Tibial nerve (tissue), 4 donors: ENCODE results near the gene MYO1C. TPM values are rescaled to one million over a fixed set of nuclear protein-coding genes. Genes with fewer than 3 reads are reported as not detected.

Experiments
- DNase-seq, 2 donors: peaks; one replicate each; pipeline ENCODE4 v3.0.0-alpha.2; 2019; ENCODE audit warnings: low spot score in 2 of 2
- H3K27ac ChIP-seq, 4 donors: fragments of 200-600 bp; sonication (generic) in 3 of 4; one replicate each; pipeline ENCODE4 v1.5.1; 2017 to 2019; ENCODE audit warnings: mild to moderate bottlenecking in 1 of 4
- H3K27me3 ChIP-seq, 2 donors: fragments of 200-600 bp; sonication (generic) in 1 of 2; one replicate each; pipeline versions ENCODE4 v1.5.1 to v1.6.0; 2017 to 2019
- H3K36me3 ChIP-seq, 3 donors: fragments of 200-600 bp; sonication (generic); one replicate each; pipeline ENCODE4 v1.5.1; 2018 to 2019
- H3K4me1 ChIP-seq, 4 donors: fragments of 200-600 bp; sonication (generic) in 3 of 4; one replicate each; pipeline ENCODE4 v1.5.1; 2017 to 2019
- H3K4me3 ChIP-seq, 4 donors: fragments of 200-600 bp; sonication (generic) in 3 of 4; one replicate each; pipeline ENCODE4 v1.5.1; 2017 to 2019; ENCODE audit warnings: mild to moderate bottlenecking in 1 of 4, moderate library complexity in 1 of 4
- H3K9me3 ChIP-seq, 4 donors: fragments of 200-600 bp; sonication (generic) in 3 of 4; one replicate each; pipeline ENCODE4 v1.5.1; 2017 to 2019
- EP300 ChIP-seq, 2 donors: sonication (generic); formaldehyde crosslinking; IDR thresholded peaks; one replicate each; pipeline ENCODE4 v1.6.1; 2017; ENCODE audit warnings: antibody characterized with exemption in 2 of 2, mild to moderate bottlenecking in 1 of 2
- POLR2A ChIP-seq, 2 donors: fragments of 450-650 bp; IDR thresholded peaks; one replicate each; pipeline ENCODE4 v1.6.1; 2017; ENCODE audit warnings: antibody characterized with exemption in 2 of 2, mild to moderate bottlenecking in 2 of 2, moderate library complexity in 2 of 2
- WGBS, 2 donors: methylation state at CpG; one replicate each; pipeline ENCODE4 v1.1.5; 2018; 5-methylcytosine and 5-hydroxymethylcytosine counted together
- total RNA-seq, 4 donors: library from RNA; depleted of rRNA; stranded (reverse); fragments of >200 nt; gene quantifications; one replicate each; pipeline ENCODE4 v1.1.0, GENCODE V29; 2016
- TF ChIP-seq, protein P1 (sequence below), 5 experiments: fragments of 200-600 bp in 3 of 5; fragments of 450-650 bp in 2 of 5; sonication (generic) in 3 of 5; IDR thresholded peaks; one replicate each; pipeline ENCODE4 v1.5.1; 2016 to 2019; ENCODE audit warnings: antibody characterized with exemption in 5 of 5, mild to moderate bottlenecking in 3 of 5, moderate library complexity in 2 of 5

Gene MYO1C
- total RNA-seq, 4 donors from 2014 or later, result 184 to 305 (median 226) TPM

DNA sequence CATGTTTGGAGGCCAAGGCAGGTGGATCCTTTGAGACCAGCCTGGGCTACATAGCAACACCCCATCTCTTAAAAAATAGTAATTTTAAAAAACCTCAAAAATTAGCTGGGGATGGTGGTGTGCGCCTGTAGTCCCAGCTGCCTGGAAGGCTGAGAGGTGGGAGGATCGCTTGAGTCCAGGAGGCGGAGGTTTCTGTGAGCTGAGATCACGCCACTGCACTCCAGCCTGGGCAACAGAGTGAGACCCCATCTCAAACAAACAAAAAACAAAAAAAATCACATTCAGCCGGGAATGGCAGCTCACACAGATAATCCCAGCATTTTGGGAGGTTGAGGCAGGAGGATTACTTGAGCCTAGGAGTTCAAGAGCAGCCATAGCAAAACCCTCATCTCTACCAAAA lies 76.1 kb downstream of the MYO1C start:
- H3K4me1 ChIP-seq, result peaks cover 0 to 19% (median 0%) of the 10 kb centered on the region in 4 donors
- WGBS, 2 donors, result 92 to 99% methylated on average over 5 of the region's 5 CpGs

DNA sequence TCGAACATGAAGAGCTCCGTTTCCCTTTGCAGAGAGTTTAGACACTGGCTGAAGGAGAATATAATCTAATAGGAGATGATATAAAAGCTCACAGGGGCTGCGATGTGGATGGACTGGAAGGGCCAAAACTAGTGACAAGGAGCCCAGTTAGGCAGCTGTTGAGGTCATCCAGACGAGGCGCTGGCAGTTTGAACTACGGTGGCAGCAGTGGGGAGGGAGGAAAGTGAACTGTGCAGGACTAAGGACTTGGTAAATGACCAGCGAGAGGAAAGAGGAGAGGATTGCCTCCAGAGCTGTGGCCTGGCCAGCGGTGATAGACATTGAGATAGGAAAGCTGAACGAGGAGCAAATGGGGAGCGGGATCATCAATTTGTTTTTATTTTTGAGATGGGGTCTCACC lies 77.9 kb downstream of the MYO1C start:
- Histone ChIP-seq H3K9me3 (no peaks in the 10 kb centered on the region), H3K27me3 (no peaks in the 10 kb centered on the region), H3K27ac (no peak overlapping the region), H3K36me3 (peaks cover 0 to 21% (median 0%) of the 10 kb centered on the region in 3 donors), H3K4me3 (no peak overlapping the region), H3K4me1 (peaks cover 0 to 19% (median 0%) of the 10 kb centered on the region in 4 donors)
- TF ChIP-seq, protein P1, sequence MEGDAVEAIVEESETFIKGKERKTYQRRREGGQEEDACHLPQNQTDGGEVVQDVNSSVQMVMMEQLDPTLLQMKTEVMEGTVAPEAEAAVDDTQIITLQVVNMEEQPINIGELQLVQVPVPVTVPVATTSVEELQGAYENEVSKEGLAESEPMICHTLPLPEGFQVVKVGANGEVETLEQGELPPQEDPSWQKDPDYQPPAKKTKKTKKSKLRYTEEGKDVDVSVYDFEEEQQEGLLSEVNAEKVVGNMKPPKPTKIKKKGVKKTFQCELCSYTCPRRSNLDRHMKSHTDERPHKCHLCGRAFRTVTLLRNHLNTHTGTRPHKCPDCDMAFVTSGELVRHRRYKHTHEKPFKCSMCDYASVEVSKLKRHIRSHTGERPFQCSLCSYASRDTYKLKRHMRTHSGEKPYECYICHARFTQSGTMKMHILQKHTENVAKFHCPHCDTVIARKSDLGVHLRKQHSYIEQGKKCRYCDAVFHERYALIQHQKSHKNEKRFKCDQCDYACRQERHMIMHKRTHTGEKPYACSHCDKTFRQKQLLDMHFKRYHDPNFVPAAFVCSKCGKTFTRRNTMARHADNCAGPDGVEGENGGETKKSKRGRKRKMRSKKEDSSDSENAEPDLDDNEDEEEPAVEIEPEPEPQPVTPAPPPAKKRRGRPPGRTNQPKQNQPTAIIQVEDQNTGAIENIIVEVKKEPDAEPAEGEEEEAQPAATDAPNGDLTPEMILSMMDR (IDR thresholded peaks at IDR 0.05), result no peak
- no peak for TF ChIP-seq POLR2A (IDR thresholded peaks at IDR 0.05)
- no peak for TF ChIP-seq EP300 (IDR thresholded peaks at IDR 0.05)
- WGBS, 2 donors, result 74 to 80% methylated on average over 10 of the region's 10 CpGs
- DNase-seq, result no peak

More for the DNA sequence above, 76.1 kb downstream of the MYO1C start:
- H3K27me3 ChIP-seq, result no peaks in the 10 kb centered on the region
- no peaks in the 10 kb centered on the region for H3K9me3 ChIP-seq
- peaks cover 0 to 39% (median 0%) of the 10 kb centered on the region in 3 donors for H3K36me3 ChIP-seq
- DNase-seq, result no peak
- no peak overlapping the region for H3K27ac ChIP-seq
- H3K4me3 ChIP-seq, result no peak overlapping the region
- TF ChIP-seq POLR2A (IDR thresholded peaks at IDR 0.05) (no peak), EP300 (IDR thresholded peaks at IDR 0.05) (no peak)
- TF ChIP-seq, protein P1 (IDR thresholded peaks at IDR 0.05), result no peak

Other genes starting within 250 kb of the MYO1C start
- not detected for gene BHLHA9, start 222.2 kb downstream of the MYO1C start, total RNA-seq
- 10 to 100 TPM in 3 of 4 donors, 1 to 10 TPM in 1; 9.8 to 62.4 (median 24.2) TPM for gene TRARG1, start 213.0 kb downstream of the MYO1C start, total RNA-seq
- gene YWHAE, start 92.5 kb downstream of the MYO1C start, total RNA-seq, result 100 to 1,000 TPM; 581 to 765 (median 678) TPM
- gene CRK, start 36.5 kb downstream of the MYO1C start, total RNA-seq, result 10 to 100 TPM; 65.1 to 72.0 (median 70.0) TPM
- 100 to 1,000 TPM in 2 of 4 donors, 10 to 100 TPM in 2; 67.9 to 110 (median 95.2) TPM for gene INPP5K, start 23.9 kb upstream of the MYO1C start, total RNA-seq
- gene PITPNA, start 70.1 kb upstream of the MYO1C start, total RNA-seq, result 10 to 100 TPM; 31.0 to 41.5 (median 39.3) TPM
- 10 to 100 TPM; 10.3 to 26.1 (median 14.1) TPM for gene SLC43A2, start 136.1 kb upstream of the MYO1C start, total RNA-seq
- 10 to 100 TPM in 3 of 4 donors, 1 to 10 TPM in 1; 7.1 to 30.6 (median 21.7) TPM for gene SCARF1, start 153.0 kb upstream of the MYO1C start, total RNA-seq
- gene RILP, start 157.2 kb upstream of the MYO1C start, total RNA-seq, result 10 to 100 TPM; 17.6 to 59.1 (median 57.3) TPM
- 100 to 1,000 TPM; 176 to 235 (median 194) TPM for gene PRPF8, start 192.2 kb upstream of the MYO1C start, total RNA-seq
- 10 to 100 TPM in 3 of 4 donors, 1 to 10 TPM in 1; 7.5 to 11.8 (median 11.1) TPM for gene TLCD2, start 217.7 kb upstream of the MYO1C start, total RNA-seq
- 100 to 1,000 TPM in 2 of 4 donors, 10 to 100 TPM in 2; 54.4 to 111 (median 92.0) TPM for gene WDR81, start 232.0 kb upstream of the MYO1C start, total RNA-seq